NCI-H2227 (cell line): ENCODE results near the gene HSP90AA1.

Experiments
- DNase-seq: peaks from one replicate; lab custom pipeline; 2025; ENCODE audit not compliant: unreplicated experiment; lab: John Stamatoyannopoulos, UW

The HSP90AA1 gene

GRCh38 chr14:102044566-102044965 lies 42.3 kb downstream of the HSP90AA1 start:
- DNase-seq: no peak

- DNase-seq: no peak
Observed at GRCh38 chr14:102043251-102044025, 43.4 kb downstream of the HSP90AA1 start.

GRCh38 chr14:102042699-102043098 lies 44.1 kb downstream of the HSP90AA1 start:
- no peak for DNase-seq

GRCh38 chr14:102040153-102040552 lies 46.7 kb downstream of the HSP90AA1 start:
- peak; percentile 55 for DNase-seq

- no peak for DNase-seq
Observed at GRCh38 chr14:102039157-102039556, 47.7 kb downstream of the HSP90AA1 start.

GRCh38 chr14:102037686-102038085 lies 49.2 kb downstream of the HSP90AA1 start:
- DNase-seq: no peak

- DNase-seq: no peak
Observed at GRCh38 chr14:102035914-102036313, 50.9 kb downstream of the HSP90AA1 start.

- no peak for DNase-seq
Observed at GRCh38 chr14:102034301-102034700, 52.5 kb downstream of the HSP90AA1 start.

- DNase-seq: no peak
Observed at GRCh38 chr14:102033241-102033640, 53.6 kb downstream of the HSP90AA1 start.
